B cell (primary cell): ENCODE measurements around the gene COBL. TPM values are rescaled to one million over a fixed set of nuclear protein-coding genes. Genes with fewer than 3 reads are reported as not detected.

Source experiments
- ATAC-seq: fragments of 200-7000 bp; cut with Tn5 transposase; one replicate; pipeline ENCODE4 v1.10.0; 2021; ENCODE audit warnings: low read depth, mild to moderate bottlenecking, moderate number of reproducible peaks, moderate library complexity
- CTCF ChIA-PET: fragments of 350-600 bp; sonication (Branson Sonifier 250); formaldehyde crosslinking; loops from one replicate; lab custom pipeline; 2021; ENCODE audit warnings: antibody characterized with exemption, inconsistent platforms; lab: Charles Lee
- POLR2A ChIA-PET: fragments of 350-600 bp; sonication (Branson Sonifier 250); formaldehyde crosslinking; loops from one replicate; lab custom pipeline; 2021; ENCODE audit warnings: antibody characterized with exemption; lab: Charles Lee
- DNase-seq: peaks from one replicate; pipeline ENCODE4 v3.0.0; 2013
- H2AFZ ChIP-seq: 2 replicates; pipeline ENCODE4 v1.6.1; 2012; ENCODE audit warnings: mild to moderate bottlenecking, low read depth, low read length; ENCODE audit not compliant: insufficient read depth, poor library complexity, severe bottlenecking
- H3K27ac ChIP-seq, 2 donors: 1 replicate in 1 of 2; 2 replicates in 1 of 2; pipeline ENCODE4 v1.5.1; 2012 to 2013; ENCODE audit warnings: low read length in 2 of 2, mild to moderate bottlenecking in 2 of 2, moderate library complexity in 1 of 2
- H3K27me3 ChIP-seq, 4 experiments: fragments of 200-600 bp in 1 of 4; sonication (generic) in 1 of 4; replicated peaks in 1 of 4; 1 replicate in 2 of 4; 2 replicates in 2 of 4; pipeline versions ENCODE4 v1.6.1 to v1.7.0; 2013 to 2016; ENCODE audit warnings: low read length in 3 of 4, mild to moderate bottlenecking in 2 of 4, mixed read lengths in 1 of 4, moderate library complexity in 1 of 4; ENCODE audit not compliant: insufficient read depth in 4 of 4, control insufficient read depth in 3 of 4; ENCODE audit errors: control extremely low read depth in 1 of 4
- H3K36me3 ChIP-seq, 2 experiments: replicated peaks in 1 of 2; 1 replicate in 1 of 2; 2 replicates in 1 of 2; pipeline versions ENCODE4 v1.6.1 to v1.7.1; 2013; ENCODE audit warnings: low read length in 1 of 2; ENCODE audit not compliant: insufficient read depth in 2 of 2, control insufficient read depth in 1 of 2; ENCODE audit errors: control extremely low read depth in 1 of 2, extremely low read depth in 1 of 2
- H3K4me1 ChIP-seq, 2 donors: fragments of 200-600 bp in 1 of 2; sonication (generic) in 1 of 2; 1 replicate in 1 of 2; 2 replicates in 1 of 2; pipeline versions ENCODE4 v1.5.1 to v1.6.1; 2013 to 2017; ENCODE audit warnings: low read length in 2 of 2; ENCODE audit not compliant: control insufficient read depth in 2 of 2, insufficient read depth in 2 of 2
- H3K4me2 ChIP-seq: replicated peaks from 2 replicates; pipeline ENCODE3; 2012; ENCODE audit warnings: mild to moderate bottlenecking, low read depth, low read length; ENCODE audit not compliant: poor library complexity, severe bottlenecking
- H3K4me3 ChIP-seq, 5 experiments: fragments of 200-600 bp in 1 of 5; sonication (generic) in 1 of 5; 1 replicate in 3 of 5; 2 replicates in 2 of 5; pipeline versions ENCODE4 v1.5.1 to v1.7.0; 2011 to 2016; ENCODE audit warnings: low read length in 4 of 5, mild to moderate bottlenecking in 4 of 5, low read depth in 2 of 5, control low read depth in 1 of 5, moderate library complexity in 1 of 5; ENCODE audit not compliant: insufficient read depth in 1 of 5; ENCODE audit errors: control extremely low read depth in 1 of 5, extremely low read depth in 1 of 5
- H3K79me2 ChIP-seq: fragments of 200-600 bp; sonication (generic); one replicate; pipeline ENCODE4 v1.6.0; 2016; ENCODE audit warnings: low read length; ENCODE audit not compliant: control insufficient read depth, insufficient read depth
- H3K9ac ChIP-seq: fragments of 200-600 bp; sonication (generic); 2 replicates; pipeline ENCODE4 v1.6.1; 2017; ENCODE audit warnings: mild to moderate bottlenecking, low read length, moderate library complexity
- H3K9me3 ChIP-seq, 3 donors: one replicate each; pipeline versions ENCODE4 v1.6.1 to v1.7.1; 2013; ENCODE audit warnings: low read length in 2 of 3; ENCODE audit not compliant: control insufficient read depth in 2 of 3, insufficient read depth in 1 of 3; ENCODE audit errors: control extremely low read depth in 1 of 3
- H4K20me1 ChIP-seq: 2 replicates; pipeline ENCODE4 v1.6.0; 2012; ENCODE audit warnings: mild to moderate bottlenecking, low read length; ENCODE audit not compliant: insufficient read depth, control insufficient read depth, poor library complexity, severe bottlenecking
- H3K27ac Mint-ChIP-seq: one replicate; pipeline ENCODE4 v1.8.0; 2021; ENCODE audit warnings: mixed read lengths
- H3K27me3 Mint-ChIP-seq: one replicate; pipeline ENCODE4 v1.8.0; 2021; ENCODE audit warnings: mixed read lengths
- H3K4me1 Mint-ChIP-seq: one replicate; pipeline ENCODE4 v1.8.0; 2021; ENCODE audit warnings: mixed read lengths
- H3K4me3 Mint-ChIP-seq: one replicate; pipeline ENCODE4 v1.8.0; 2021; ENCODE audit warnings: mixed read lengths
- H3K9me3 Mint-ChIP-seq: one replicate; pipeline ENCODE4 v1.8.0; 2022; ENCODE audit warnings: mixed read lengths; ENCODE audit not compliant: insufficient read depth
- EZH2 ChIP-seq: IDR thresholded peaks from 2 replicates; pipeline ENCODE4 v1.6.1; 2012; ENCODE audit warnings: borderline replicate concordance, low read depth, mild to moderate bottlenecking, moderate library complexity, low read length; ENCODE audit not compliant: insufficient read depth, poor library complexity, severe bottlenecking
- WGBS: methylation state at CpG from one replicate; pipeline ENCODE4 v1.1.5; 2013; ENCODE audit warnings: missing lambda C conversion rate; ENCODE audit not compliant: insufficient coverage; 5-methylcytosine and 5-hydroxymethylcytosine counted together
- intact Hi-C: fragments of 100-400 bp; cut with micrococcal nuclease; formaldehyde crosslinking; loops from one replicate; pipeline ENCODE4 v1.10.0; 2022
- polyA plus RNA-seq: library from polyadenylated mRNA; depleted of rRNA; stranded (reverse); fragments of >200 nt; gene quantifications from 2 replicates; pipeline ENCODE4 v1.2.3, GENCODE V29; 2012
- total RNA-seq, 2 donors: library from RNA; stranded (reverse); fragments of 120-200 nt in 1 of 2; gene quantifications; 1 replicate in 1 of 2; 2 replicates in 1 of 2; pipeline versions ENCODE4 v1.2.3 to v1.2.4, GENCODE V29; 2013 to 2022
- TF ChIP-seq, protein P1 (sequence below): fragments of 200-600 bp; IDR thresholded peaks from one replicate; pipeline ENCODE4 v1.8.0; 2022; ENCODE audit warnings: antibody characterized with exemption, mild to moderate bottlenecking

Gene COBL
- total and polyA plus RNA-seq, 2 donors (not counting 1 experiment from before 2014, with no cell fraction given): not detected

DNA sequence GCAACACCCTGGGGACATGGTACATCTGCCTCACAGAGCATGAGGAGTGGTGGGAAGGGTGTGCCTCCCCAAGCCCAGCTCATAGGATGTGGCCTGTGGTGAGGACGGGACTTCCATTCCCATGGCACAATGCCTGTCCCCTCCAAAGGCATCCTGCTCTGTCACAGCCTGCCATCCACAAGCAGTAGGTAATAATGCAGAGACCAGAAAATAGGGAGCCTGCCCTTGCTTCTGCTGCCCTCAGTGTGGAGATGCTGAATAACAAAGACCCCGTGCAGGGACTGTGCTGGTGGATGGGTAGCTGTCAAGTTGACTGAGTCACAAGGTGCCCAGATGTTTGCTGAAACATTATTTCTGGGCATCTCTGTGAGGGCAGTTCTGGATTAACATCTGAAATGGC, 334.0 kb downstream of the COBL start:
- H3K4me3 ChIP-seq: no peak overlapping the region
- H3K27me3 Mint-ChIP-seq: peaks cover 3% of the 10 kb centered on the region
- no peaks in the 10 kb centered on the region for H3K4me1 ChIP-seq
- no peak overlapping the region for H3K4me2 ChIP-seq
- POLR2A ChIA-PET: no interaction called here
- CTCF ChIA-PET: no interaction called here
- no peaks in the 10 kb centered on the region for H3K36me3 ChIP-seq
- no peaks in the 10 kb centered on the region for H3K79me2 ChIP-seq
- H3K4me3 Mint-ChIP-seq: no peak overlapping the region
- no peak overlapping the region for H3K27ac Mint-ChIP-seq
- ATAC-seq (no peak), DNase-seq (no peak)
- H3K9ac ChIP-seq: no peak overlapping the region
- no peaks in the 10 kb centered on the region for H3K9me3 Mint-ChIP-seq
- H3K9me3 ChIP-seq: no peaks in the 10 kb centered on the region
- no peak overlapping the region for H3K27ac ChIP-seq
- 69% methylated on average over 1 of the region's 2 CpGs for WGBS
- no peaks in the 10 kb centered on the region for H3K4me1 Mint-ChIP-seq
- intact Hi-C loops: no loop called here
- no peaks in the 10 kb centered on the region for H4K20me1 ChIP-seq
- H3K27me3 ChIP-seq: peaks cover 0 to 3% (median 0%) of the 10 kb centered on the region in 4 experiments
- no peak for TF ChIP-seq EZH2
- TF ChIP-seq, protein P1, sequence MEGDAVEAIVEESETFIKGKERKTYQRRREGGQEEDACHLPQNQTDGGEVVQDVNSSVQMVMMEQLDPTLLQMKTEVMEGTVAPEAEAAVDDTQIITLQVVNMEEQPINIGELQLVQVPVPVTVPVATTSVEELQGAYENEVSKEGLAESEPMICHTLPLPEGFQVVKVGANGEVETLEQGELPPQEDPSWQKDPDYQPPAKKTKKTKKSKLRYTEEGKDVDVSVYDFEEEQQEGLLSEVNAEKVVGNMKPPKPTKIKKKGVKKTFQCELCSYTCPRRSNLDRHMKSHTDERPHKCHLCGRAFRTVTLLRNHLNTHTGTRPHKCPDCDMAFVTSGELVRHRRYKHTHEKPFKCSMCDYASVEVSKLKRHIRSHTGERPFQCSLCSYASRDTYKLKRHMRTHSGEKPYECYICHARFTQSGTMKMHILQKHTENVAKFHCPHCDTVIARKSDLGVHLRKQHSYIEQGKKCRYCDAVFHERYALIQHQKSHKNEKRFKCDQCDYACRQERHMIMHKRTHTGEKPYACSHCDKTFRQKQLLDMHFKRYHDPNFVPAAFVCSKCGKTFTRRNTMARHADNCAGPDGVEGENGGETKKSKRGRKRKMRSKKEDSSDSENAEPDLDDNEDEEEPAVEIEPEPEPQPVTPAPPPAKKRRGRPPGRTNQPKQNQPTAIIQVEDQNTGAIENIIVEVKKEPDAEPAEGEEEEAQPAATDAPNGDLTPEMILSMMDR: no peak
- H2AFZ ChIP-seq: no peak overlapping the region

DNA sequence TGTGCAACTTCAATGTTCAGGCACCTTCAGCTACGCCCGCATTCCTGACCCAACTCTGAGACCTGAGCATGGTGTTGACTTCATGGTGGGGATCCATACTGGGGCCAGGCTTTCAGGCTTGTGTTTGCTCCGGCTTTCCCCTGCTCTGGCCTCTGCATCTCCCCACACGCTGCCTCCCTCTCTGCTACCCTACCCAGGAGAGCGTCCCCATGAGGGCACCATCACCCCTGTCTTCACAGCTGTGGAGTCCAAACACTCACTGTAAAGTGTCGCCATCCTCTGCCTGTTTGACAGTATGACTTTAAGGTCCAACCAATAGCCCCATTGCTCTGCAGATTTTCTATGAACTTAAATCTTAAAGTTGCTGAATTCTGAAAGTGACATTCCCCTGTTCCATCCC, 334.9 kb downstream of the COBL start:
- H3K4me2 ChIP-seq: no peak overlapping the region
- H3K4me3 Mint-ChIP-seq: no peak overlapping the region
- no peak overlapping the region for H3K27ac Mint-ChIP-seq
- peaks cover 3% of the 10 kb centered on the region for H3K27me3 Mint-ChIP-seq
- H2AFZ ChIP-seq: no peak overlapping the region
- no peak overlapping the region for H3K4me3 ChIP-seq
- TF ChIP-seq, protein P1: no peak
- TF ChIP-seq EZH2: no peak
- POLR2A ChIA-PET: no interaction called here
- H3K36me3 ChIP-seq: no peaks in the 10 kb centered on the region
- no peak overlapping the region for H3K9ac ChIP-seq
- H3K4me1 ChIP-seq: no peaks in the 10 kb centered on the region
- WGBS: 95% methylated on average over 5 of the region's 6 CpGs
- H3K79me2 ChIP-seq: no peaks in the 10 kb centered on the region
- H3K9me3 ChIP-seq: no peaks in the 10 kb centered on the region
- H3K9me3 Mint-ChIP-seq: no peaks in the 10 kb centered on the region
- no peak overlapping the region for H3K27ac ChIP-seq
- no peaks in the 10 kb centered on the region for H4K20me1 ChIP-seq
- ATAC-seq (no peak), DNase-seq (no peak)
- no peaks in the 10 kb centered on the region for H3K4me1 Mint-ChIP-seq
- intact Hi-C loops: no loop called here
- H3K27me3 ChIP-seq: peaks cover 0 to 3% (median 0%) of the 10 kb centered on the region in 4 experiments
- CTCF ChIA-PET: no interaction called here
